ENCODE measurements around the gene TCF7L2. TPM values are rescaled to one million over a fixed set of nuclear protein-coding genes. Genes with fewer than 3 reads are reported as not detected.

TCF7L2 gene
- total RNA-seq, 2 experiments from 2014 or later: 1.3 to 8.5 TPM

DNA sequence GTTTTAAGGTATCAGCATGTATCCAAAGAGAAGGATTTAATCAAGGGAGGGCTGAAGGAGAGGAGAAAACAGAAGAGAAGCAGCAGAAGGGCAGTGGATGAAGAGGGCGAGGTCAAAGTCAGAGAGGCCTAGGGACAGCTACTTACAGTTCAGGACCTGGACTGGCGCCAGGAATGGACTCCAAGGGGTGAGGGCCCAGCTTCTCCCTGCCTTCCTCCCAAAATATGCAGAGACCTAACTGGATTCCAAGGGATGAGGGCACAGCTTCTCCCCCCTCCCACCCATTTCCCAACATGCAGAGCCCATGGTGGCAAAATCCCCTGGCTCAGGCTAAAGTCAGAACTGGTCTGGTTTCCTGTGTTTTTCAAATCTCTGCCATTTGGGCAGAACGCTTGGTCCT, 3.4 kb upstream of the TCF7L2 start:
- DNase-seq (ENCODE audit: low spot score): no peak
- Histone ChIP-seq H3K9me2 (ENCODE audit: insufficient read depth, low read length) (no peaks in the 10 kb centered on the region), H3K4me1 (ENCODE audit: insufficient read depth, low read length, poor library complexity, severe bottlenecking) (peaks cover 7% of the 10 kb centered on the region), H3K27ac (ENCODE audit: low read depth, low read length, poor library complexity, severe bottlenecking) (no peak overlapping the region), H3K4me3 (ENCODE audit: low read depth, low read length, poor library complexity, severe bottlenecking) (no peak overlapping the region), H3K79me2 (ENCODE audit: insufficient read depth, low read depth, low read length) (no peaks in the 10 kb centered on the region), H4K20me1 (ENCODE audit: insufficient read depth, low read length) (no peaks in the 10 kb centered on the region), H3K9me3 (ENCODE audit: low read length) (no peaks in the 10 kb centered on the region), H3K4me2 (ENCODE audit: low read length) (no peak overlapping the region), H3K36me3 (ENCODE audit: insufficient read depth, low read length) (no peaks in the 10 kb centered on the region), H2AFZ (ENCODE audit: low read length) (no peak overlapping the region)
- no TSS peak for BruUV-seq (replicated peaks)
- TF ChIP-seq, protein P1, sequence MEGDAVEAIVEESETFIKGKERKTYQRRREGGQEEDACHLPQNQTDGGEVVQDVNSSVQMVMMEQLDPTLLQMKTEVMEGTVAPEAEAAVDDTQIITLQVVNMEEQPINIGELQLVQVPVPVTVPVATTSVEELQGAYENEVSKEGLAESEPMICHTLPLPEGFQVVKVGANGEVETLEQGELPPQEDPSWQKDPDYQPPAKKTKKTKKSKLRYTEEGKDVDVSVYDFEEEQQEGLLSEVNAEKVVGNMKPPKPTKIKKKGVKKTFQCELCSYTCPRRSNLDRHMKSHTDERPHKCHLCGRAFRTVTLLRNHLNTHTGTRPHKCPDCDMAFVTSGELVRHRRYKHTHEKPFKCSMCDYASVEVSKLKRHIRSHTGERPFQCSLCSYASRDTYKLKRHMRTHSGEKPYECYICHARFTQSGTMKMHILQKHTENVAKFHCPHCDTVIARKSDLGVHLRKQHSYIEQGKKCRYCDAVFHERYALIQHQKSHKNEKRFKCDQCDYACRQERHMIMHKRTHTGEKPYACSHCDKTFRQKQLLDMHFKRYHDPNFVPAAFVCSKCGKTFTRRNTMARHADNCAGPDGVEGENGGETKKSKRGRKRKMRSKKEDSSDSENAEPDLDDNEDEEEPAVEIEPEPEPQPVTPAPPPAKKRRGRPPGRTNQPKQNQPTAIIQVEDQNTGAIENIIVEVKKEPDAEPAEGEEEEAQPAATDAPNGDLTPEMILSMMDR (conservative IDR thresholded peaks at IDR 0.05; ENCODE audit: low read length): no peak
- no peak for TF ChIP-seq EZH2phosphoT487 (IDR thresholded peaks at IDR 0.05; ENCODE audit: borderline replicate concordance, low read depth, low read length)
- CTCF ChIA-PET (ENCODE audit: unreplicated experiment): no interaction called here
- intact Hi-C loops (cut with micrococcal nuclease; ENCODE audit: unreplicated experiment): no loop called here
- POLR2A ChIA-PET: no interaction called here

DNA sequence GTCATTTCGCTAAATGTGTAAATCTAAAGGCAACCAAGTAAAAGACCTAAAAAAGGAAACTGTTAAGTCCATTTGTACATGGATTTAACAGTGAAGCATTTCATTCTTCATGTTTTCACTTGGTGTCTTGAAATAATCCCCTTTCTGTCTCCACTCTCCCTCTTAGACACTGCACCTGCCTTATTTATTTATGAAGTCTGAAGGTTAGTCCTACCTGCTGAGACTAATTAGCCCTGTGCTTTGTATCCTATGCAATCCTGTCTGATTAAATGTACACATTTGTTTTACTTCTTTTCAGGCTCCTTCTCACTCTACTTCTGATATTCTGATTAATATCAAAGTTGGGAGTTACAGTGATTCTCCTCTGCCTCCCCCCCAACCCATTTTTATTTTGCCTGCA, 1.9 kb upstream of the TCF7L2 start:
- Histone ChIP-seq H3K36me3 (ENCODE audit: insufficient read depth, low read length) (no peaks in the 10 kb centered on the region), H3K4me3 (ENCODE audit: low read depth, low read length, poor library complexity, severe bottlenecking) (no peak overlapping the region), H3K79me2 (ENCODE audit: insufficient read depth, low read depth, low read length) (no peaks in the 10 kb centered on the region), H2AFZ (ENCODE audit: low read length) (no peak overlapping the region), H3K4me1 (ENCODE audit: insufficient read depth, low read length, poor library complexity, severe bottlenecking) (peaks cover 13% of the 10 kb centered on the region), H3K9me2 (ENCODE audit: insufficient read depth, low read length) (no peaks in the 10 kb centered on the region), H3K27ac (ENCODE audit: low read depth, low read length, poor library complexity, severe bottlenecking) (no peak overlapping the region), H4K20me1 (ENCODE audit: insufficient read depth, low read length) (no peaks in the 10 kb centered on the region), H3K9me3 (ENCODE audit: low read length) (no peaks in the 10 kb centered on the region), H3K4me2 (ENCODE audit: low read length) (no peak overlapping the region)
- ChIA-PET CTCF (ENCODE audit: unreplicated experiment) (no interaction called here), POLR2A (no interaction called here)
- no peak for DNase-seq (ENCODE audit: low spot score)
- no TSS peak for BruUV-seq (replicated peaks)
- TF ChIP-seq, protein P1 (conservative IDR thresholded peaks at IDR 0.05; ENCODE audit: low read length): no peak
- TF ChIP-seq EZH2phosphoT487 (IDR thresholded peaks at IDR 0.05; ENCODE audit: borderline replicate concordance, low read depth, low read length): no peak
- intact Hi-C loops (cut with micrococcal nuclease; ENCODE audit: unreplicated experiment): no loop called here

DNA sequence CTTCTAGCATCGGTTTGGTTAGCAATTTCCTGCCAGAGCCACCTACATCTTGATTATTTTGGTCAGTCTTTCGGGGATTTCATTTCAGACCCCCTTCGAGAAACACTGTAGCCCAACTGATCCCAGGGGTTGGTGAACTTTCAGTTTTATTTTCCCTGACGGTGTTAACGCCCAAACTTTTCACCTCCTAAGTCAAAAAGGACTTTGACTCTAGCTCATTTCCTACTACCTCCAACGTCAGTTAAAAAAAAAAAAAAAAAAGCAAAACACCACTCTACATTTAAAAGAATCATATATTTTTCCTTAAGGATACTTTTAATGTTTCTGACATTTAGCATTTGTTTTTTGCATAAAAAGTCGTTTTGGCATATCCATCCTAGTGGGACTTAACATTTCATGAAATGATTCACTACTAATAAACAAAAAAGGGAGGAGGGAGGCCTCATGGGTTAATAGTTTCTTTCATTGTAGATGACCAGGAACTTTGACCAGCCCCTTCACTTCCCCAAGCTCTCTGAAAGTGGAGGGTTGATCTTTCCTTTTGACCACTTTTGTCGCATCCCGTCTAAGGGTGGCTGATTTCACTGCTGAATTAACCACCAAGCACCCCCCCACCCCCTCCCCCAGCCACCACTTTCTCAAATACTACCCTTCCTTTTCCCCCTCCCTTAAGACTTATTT, 764 bp upstream of the TCF7L2 start:
- Histone ChIP-seq H2AFZ (ENCODE audit: low read length) (peak overlapping the region; percentile 64; the same call in 1 of the 2 replicates), H3K27ac (ENCODE audit: low read depth, low read length, poor library complexity, severe bottlenecking) (no peak overlapping the region), H4K20me1 (ENCODE audit: insufficient read depth, low read length) (no peaks in the 10 kb centered on the region), H3K9me3 (ENCODE audit: low read length) (no peaks in the 10 kb centered on the region), H3K4me3 (ENCODE audit: low read depth, low read length, poor library complexity, severe bottlenecking) (peak overlapping the region; percentile 75), H3K4me1 (ENCODE audit: insufficient read depth, low read length, poor library complexity, severe bottlenecking) (peaks cover 13% of the 10 kb centered on the region), H3K36me3 (ENCODE audit: insufficient read depth, low read length) (no peaks in the 10 kb centered on the region), H3K9me2 (ENCODE audit: insufficient read depth, low read length) (no peaks in the 10 kb centered on the region), H3K79me2 (ENCODE audit: insufficient read depth, low read depth, low read length) (no peaks in the 10 kb centered on the region), H3K4me2 (ENCODE audit: low read length) (peak overlapping the region; percentile 81)
- ChIA-PET POLR2A (interaction anchor here (0.6 to 0.8 kb wide), 7 partner anchors 17 to 418 kb away, joined by 3 to 6 read pairs (median 4); no protein-coding TSS in a partner anchor), CTCF (ENCODE audit: unreplicated experiment) (no interaction called here)
- BruUV-seq (replicated peaks): no TSS peak
- TF ChIP-seq EZH2phosphoT487 (IDR thresholded peaks at IDR 0.05; ENCODE audit: borderline replicate concordance, low read depth, low read length): no peak
- TF ChIP-seq, protein P1 (conservative IDR thresholded peaks at IDR 0.05; ENCODE audit: low read length): no peak
- no peak for DNase-seq (ENCODE audit: low spot score)
- intact Hi-C loops (cut with micrococcal nuclease; ENCODE audit: unreplicated experiment): no loop called here
